Urinary bladder (tissue), 4 donors: Measurements from ENCODE around the gene ZDHHC17. TPM values are rescaled to one million over a fixed set of nuclear protein-coding genes. Genes with fewer than 3 reads are reported as not detected.
"Not testable (repeated sequence)": the region's sequence is repeated elsewhere in the genome, so short reads cannot be mapped to it uniquely, and the experiment has no call there.

Experiments used
- DNase-seq: peaks from one replicate; pipeline ENCODE4 v3.0.0-alpha.2; 2015; ENCODE audit errors: extremely low spot score
- H3K27ac ChIP-seq: one replicate; pipeline ENCODE4 v1.5.1; 2013; ENCODE audit warnings: low read depth, mild to moderate bottlenecking, moderate library complexity
- H3K36me3 ChIP-seq: one replicate; pipeline ENCODE4 v1.6.1; 2013; ENCODE audit warnings: mild to moderate bottlenecking, moderate library complexity; ENCODE audit not compliant: insufficient read depth
- H3K4me1 ChIP-seq: one replicate; pipeline ENCODE4 v1.6.1; 2013; ENCODE audit warnings: mild to moderate bottlenecking, moderate library complexity; ENCODE audit not compliant: insufficient read depth
- H3K4me3 ChIP-seq: one replicate; pipeline ENCODE4 v1.5.1; 2013; ENCODE audit warnings: low read depth, low read length
- WGBS: extraction: QIAGEN DNeasy Blood & Tissue Kit; methylation state at CpG from one replicate; pipeline ENCODE4 v1.1.7; 2013; 5-methylcytosine and 5-hydroxymethylcytosine counted together
- polyA plus RNA-seq: library from polyadenylated mRNA; stranded (reverse); fragments of 200-250 nt; gene quantifications from one replicate; pipeline ENCODE4 v1.2.3, GENCODE V29; 2013
- total RNA-seq: library from RNA; depleted of rRNA; stranded (reverse); fragments of >200 nt; gene quantifications from one replicate; pipeline ENCODE4 v1.2.3, GENCODE V29; 2014
- donor health status: healthy with polysubstance abuse.
- donor health status: healthy.

ZDHHC17 gene
- total and polyA plus RNA-seq, 2 donors, result 22.1 to 203 TPM

DNA sequence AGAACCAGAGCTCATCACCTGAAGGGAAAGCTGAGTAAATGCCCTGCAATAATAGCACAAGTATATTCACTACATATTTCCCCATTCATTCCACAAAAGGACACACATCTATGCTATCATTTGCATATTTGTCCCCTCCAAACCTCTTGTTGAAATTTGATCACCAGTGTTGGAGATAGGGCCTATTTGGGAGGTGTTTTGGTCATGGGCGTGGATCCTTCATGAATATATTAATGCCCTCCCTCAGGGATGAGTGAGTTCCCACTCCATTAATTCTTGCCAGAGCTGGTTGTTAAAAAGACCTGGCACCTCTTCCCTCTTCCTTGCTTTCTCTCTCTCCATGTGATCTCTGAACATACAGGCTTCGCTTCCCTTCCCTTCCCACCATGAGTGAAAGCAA, 18.6 kb upstream of the ZDHHC17 start:
- WGBS, result 98% methylated on average over 2 of the region's 2 CpGs
- no peaks in the 10 kb centered on the region for H3K36me3 ChIP-seq

DNA sequence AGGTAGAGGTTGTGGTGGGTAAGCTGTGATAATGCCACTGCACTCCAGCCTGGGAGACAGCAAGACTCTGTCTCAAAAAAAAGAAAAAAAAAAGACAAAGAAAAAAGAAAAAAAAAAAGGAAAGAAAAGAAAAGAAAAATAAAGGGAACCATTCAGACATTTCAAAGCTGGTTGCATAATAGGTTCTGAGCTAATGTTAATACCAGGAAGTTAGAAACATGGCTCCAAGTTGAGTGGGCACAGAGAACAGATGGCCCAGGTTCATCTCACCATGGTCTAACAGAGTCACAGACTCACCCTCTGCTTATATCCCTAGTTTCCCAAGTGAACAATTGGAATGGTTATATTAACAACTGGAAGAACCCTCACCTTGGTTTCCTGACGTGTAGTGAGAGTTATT, 17.4 kb upstream of the ZDHHC17 start:
- H3K4me1 ChIP-seq, result no peaks in the 10 kb centered on the region
- WGBS, result 65% methylated on average over 1 of the region's 1 CpG
- no peak for DNase-seq
- H3K36me3 ChIP-seq, result no peaks in the 10 kb centered on the region
- no peak overlapping the region for H3K4me3 ChIP-seq
- H3K27ac ChIP-seq, result no peak overlapping the region

More for the DNA sequence above, 18.6 kb upstream of the ZDHHC17 start:
- no peak for DNase-seq
- no peak overlapping the region for H3K27ac ChIP-seq
- H3K4me3 ChIP-seq, result no peak overlapping the region
- no peaks in the 10 kb centered on the region for H3K4me1 ChIP-seq

DNA sequence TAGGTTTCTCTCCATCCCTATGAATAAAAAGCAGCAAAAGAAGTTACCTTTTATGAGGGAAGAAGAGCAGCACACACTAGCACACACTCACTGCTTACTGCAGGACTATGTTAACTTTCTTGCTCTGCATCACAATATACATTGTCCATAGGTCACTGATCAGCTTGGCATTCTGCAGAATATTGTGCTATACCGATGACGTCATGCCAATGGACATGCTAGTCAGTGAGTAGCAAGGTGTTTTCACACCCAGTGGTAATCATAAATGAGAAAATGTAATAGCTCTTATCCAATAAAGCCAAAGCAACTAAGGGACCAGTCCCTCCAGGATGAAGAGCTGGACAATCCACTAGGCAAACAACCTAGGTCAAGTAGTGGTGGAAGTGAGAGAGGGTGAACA, 16.7 kb upstream of the ZDHHC17 start:
- H3K4me1 ChIP-seq, result no peaks in the 10 kb centered on the region
- DNase-seq, result no peak
- no peak overlapping the region for H3K4me3 ChIP-seq
- WGBS, result 92% methylated on average over 2 of the region's 2 CpGs
- H3K36me3 ChIP-seq, result no peaks in the 10 kb centered on the region
- no peak overlapping the region for H3K27ac ChIP-seq

DNA sequence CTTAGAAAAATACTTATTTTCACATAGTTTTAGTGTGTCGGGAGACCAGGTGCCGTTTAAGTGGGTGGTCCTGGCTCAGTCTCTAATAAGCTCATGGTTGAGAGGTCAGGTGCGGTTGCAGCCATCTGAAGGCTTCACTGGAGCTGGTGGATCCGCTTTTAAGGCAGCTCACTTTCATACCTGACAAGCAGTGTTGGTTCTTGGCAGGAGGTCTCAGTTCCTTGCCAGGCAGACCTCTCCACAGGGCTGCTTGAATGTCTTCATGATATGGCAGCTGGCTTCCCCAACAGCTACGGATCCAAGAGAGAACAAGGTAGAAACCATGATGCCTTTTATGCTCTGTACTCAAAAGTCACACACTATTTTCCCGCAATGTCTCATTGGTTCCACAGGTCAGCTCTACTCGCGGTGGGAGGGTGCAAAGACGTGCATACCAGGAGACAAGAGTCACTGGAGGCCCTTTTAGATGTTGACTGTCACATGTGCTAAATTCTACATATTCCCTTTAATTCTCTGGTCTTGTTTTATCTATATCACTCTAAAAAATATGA, 8.0 kb upstream of the ZDHHC17 start:
- Histone ChIP-seq H3K36me3 (no peaks in the 10 kb centered on the region), H3K27ac (no peak overlapping the region), H3K4me1 (no peaks in the 10 kb centered on the region), H3K4me3 (no peak overlapping the region)
- DNase-seq, result no peak
- WGBS, result 88% methylated on average over 9 of the region's 9 CpGs

DNA sequence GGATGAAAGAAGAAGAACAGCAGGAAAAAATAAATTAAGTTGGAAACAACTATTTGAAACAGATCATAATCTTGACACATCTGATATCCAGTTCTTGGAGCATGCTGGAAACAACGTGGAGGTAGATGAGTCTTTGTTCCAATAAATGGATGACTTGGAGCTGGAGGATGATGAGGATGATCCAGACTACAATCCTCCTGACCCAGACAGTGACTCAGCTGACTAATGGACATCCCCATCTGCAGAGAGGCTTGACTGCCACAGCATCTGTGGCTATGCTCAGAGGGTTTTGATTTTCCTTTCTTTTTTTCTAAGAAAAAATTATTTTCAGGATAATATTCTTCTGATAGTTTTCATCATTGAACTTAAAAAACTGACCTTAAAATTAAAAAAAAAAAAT, 6.2 kb upstream of the ZDHHC17 start:
- Histone ChIP-seq H3K4me1 (no peaks in the 10 kb centered on the region), H3K36me3 (no peaks in the 10 kb centered on the region), H3K27ac (no peak overlapping the region), H3K4me3 (no peak overlapping the region)
- WGBS, result 31% methylated on average over 1 of the region's 1 CpG
- DNase-seq, result no peak

DNA sequence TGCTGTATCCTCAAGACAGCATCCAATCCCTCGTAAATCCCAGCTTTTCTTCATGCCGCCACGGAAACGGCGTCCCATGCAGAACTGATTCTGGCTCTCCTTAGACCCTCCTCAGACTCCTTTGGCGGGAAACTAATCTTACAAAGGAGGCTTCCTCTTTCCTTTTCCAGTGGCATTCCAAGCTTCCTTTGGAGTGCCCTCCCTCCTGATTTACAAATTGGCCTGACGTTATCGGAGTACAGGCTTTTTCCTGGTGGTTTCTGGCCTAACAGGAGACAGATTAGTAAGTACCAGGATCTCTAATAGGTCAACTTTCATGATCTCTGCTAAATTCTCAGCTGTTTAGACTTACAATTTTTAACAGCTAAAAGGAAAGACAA, 1.3 kb upstream of the ZDHHC17 start:
- DNase-seq, result peak; percentile 35
- no peak overlapping the region for H3K4me3 ChIP-seq
- 37% methylated on average over 8 of the region's 8 CpGs for WGBS
- no peaks in the 10 kb centered on the region for H3K36me3 ChIP-seq
- H3K27ac ChIP-seq, result peak overlapping the region; percentile 33
- H3K4me1 ChIP-seq, result no peaks in the 10 kb centered on the region

DNA sequence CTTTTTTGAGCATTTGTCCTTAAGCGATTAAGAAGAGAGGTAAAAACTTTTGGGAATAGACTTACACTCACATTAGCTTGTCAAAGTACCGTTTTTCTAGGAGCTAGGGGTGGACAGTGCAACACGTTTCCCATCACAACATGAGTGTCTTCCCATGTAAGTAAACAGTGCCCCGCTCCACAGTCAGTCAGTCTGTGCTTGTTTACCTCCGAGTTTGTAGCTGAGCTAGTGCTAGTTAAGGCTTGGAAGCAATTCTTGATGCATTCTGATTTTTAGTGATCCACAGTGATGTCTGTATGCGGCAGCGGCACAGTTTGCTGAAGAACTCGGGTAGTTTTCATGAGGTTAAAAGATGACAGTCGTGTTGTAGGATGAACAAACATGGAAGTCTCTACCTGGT, 941 bp downstream of the ZDHHC17 start:
- DNase-seq, result no peak
- no peaks in the 10 kb centered on the region for H3K4me1 ChIP-seq
- peak overlapping the region; percentile 75 for H3K4me3 ChIP-seq
- 4% methylated on average over 9 of the region's 9 CpGs for WGBS
- no peaks in the 10 kb centered on the region for H3K36me3 ChIP-seq
- H3K27ac ChIP-seq, result peak overlapping the region; percentile 98

DNA sequence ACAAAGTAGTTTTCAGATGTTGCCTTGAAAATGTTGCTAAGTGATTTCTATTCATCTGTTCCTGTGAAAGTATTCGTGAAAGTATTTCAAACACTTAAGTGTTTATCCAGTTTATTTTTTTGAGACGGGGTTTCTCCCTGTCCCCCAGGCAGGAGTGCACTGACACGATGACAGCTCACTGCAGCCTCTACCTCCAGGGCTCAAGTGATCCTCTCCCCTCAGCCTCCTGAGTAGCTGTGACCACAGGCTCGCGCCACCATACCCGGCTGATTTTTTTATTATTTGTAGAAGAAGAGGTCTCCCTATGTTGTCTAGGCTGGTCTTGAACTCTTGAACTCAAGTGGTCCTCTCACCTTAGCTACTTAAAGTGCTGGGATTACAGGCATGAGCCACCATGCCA, 1.7 kb downstream of the ZDHHC17 start:
- Histone ChIP-seq H3K36me3 (no peaks in the 10 kb centered on the region), H3K27ac (no peak overlapping the region), H3K4me3 (no peak overlapping the region), H3K4me1 (no peaks in the 10 kb centered on the region)
- 73% methylated on average over 6 of the region's 6 CpGs for WGBS
- no peak for DNase-seq

DNA sequence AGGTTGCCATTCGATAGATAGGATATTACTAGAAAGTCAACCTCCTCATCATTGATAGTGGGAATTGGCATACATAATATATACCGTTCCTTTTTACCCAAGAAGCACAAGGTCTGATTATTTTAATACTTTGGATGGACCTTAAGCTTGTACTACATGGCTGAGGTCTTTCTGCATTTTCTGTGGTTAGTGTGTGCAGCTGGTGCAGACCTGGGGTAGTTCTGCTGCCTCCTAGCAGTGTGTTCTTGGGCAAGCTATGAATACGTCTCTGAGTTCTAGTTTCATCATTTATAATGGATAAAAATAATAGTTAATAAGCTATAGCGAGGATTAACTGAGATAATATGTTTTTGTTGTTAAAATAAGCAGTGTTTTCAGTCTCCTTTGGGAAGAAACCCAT, 2.2 kb downstream of the ZDHHC17 start:
- no peaks in the 10 kb centered on the region for H3K4me1 ChIP-seq
- WGBS, result 91% methylated on average over 4 of the region's 4 CpGs

DNA sequence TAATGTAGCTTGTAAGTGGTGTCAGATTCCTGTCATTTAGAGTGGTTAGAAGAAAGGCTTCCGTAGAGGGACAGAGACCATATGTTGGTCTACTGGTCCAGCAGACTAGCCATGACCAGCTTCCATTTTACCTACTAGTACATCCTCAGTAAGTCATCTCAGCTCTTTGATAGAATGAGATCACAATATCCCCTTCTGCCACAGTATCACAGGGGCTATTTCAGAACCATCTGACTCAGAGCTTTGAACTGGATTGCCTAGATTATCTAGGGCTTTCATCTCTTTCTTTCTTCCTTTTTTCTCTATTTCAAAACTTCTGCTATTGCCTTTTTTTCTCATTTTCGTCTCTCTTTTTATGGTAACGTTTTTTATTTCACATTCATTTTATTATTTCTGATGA, 4.7 kb downstream of the ZDHHC17 start:
- Histone ChIP-seq H3K4me1 (no peaks in the 10 kb centered on the region), H3K4me3 (no peak overlapping the region), H3K27ac (no peak overlapping the region), H3K36me3 (no peaks in the 10 kb centered on the region)
- WGBS, result 83% methylated on average over 3 of the region's 3 CpGs
- no peak for DNase-seq

More for the DNA sequence above, 2.2 kb downstream of the ZDHHC17 start:
- DNase-seq, result no peak
- no peak overlapping the region for H3K27ac ChIP-seq
- no peaks in the 10 kb centered on the region for H3K36me3 ChIP-seq
- H3K4me3 ChIP-seq, result no peak overlapping the region

DNA sequence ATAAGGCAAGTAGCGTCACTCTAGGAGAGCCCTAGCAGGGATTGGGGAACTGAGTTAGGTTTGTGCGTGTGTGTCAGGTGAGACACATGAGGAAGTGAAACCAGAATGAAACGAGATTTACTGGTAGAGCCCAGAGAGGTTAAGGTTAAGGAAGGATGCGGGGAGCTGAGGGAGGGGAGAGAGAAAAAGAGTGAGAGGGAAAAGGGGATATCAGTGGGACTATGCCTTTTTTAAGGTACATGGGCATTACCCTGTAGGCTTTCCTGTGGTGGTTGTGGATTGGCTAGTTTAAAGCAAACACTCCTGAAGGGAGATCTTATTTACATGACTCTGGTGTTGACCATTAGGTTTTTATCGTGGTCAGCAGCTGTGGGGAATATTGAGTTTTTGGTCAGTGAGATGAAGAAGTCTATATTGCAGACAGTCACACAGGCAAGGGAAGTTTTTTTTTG, 13.9 kb downstream of the ZDHHC17 start:
- H3K27ac ChIP-seq, result no peak overlapping the region
- no peaks in the 10 kb centered on the region for H3K36me3 ChIP-seq
- no peak for DNase-seq
- H3K4me3 ChIP-seq, result no peak overlapping the region
- no peaks in the 10 kb centered on the region for H3K4me1 ChIP-seq
- WGBS, result 83% methylated on average over 5 of the region's 5 CpGs

DNA sequence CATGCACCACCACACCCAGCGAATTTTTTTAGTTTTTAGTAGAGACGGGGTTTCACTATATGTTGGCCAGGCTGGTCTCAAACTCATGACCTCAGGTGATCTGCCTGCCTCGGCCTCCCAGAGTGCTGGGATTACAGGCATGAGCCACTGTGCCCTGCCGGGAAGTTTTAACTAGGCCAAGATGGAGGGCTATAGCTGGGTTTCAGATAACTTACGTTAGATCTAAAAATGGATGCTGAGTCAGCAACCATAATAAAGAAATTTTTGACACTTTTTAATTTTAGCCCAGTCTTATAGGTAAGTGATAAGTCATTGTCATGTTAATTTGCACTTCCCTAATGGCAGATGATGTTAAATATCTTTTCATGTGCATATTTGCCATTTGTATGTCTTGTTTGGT, 14.4 kb downstream of the ZDHHC17 start:
- no peaks in the 10 kb centered on the region for H3K4me1 ChIP-seq
- no peak for DNase-seq
- no peak overlapping the region for H3K27ac ChIP-seq
- no peaks in the 10 kb centered on the region for H3K36me3 ChIP-seq
- H3K4me3 ChIP-seq, result no peak overlapping the region
- WGBS, result 84% methylated on average over 5 of the region's 5 CpGs

DNA sequence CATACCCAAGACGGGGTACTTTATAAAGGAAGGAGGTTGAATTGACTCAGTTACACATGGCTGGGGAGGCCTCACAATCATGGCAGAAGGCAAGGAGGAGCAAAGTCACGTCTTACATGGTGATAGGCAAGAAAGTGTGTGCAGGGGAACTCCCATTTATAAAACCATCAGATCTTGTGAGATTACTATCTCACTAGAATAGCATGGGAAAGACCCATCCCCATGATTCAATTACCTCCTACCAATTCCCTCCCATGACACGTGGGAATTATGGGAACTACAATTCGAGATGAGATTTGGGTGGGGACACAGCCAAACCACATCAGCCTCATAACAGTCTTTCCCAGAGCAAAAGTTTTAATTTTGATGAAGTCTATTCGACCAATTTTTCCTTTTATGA, 15.4 kb downstream of the ZDHHC17 start:
- not testable (repeated sequence) for H3K36me3 ChIP-seq, H3K4me1 ChIP-seq, DNase-seq, H3K27ac ChIP-seq, H3K4me3 ChIP-seq
- WGBS, result 89% methylated on average over 5 of the region's 5 CpGs

DNA sequence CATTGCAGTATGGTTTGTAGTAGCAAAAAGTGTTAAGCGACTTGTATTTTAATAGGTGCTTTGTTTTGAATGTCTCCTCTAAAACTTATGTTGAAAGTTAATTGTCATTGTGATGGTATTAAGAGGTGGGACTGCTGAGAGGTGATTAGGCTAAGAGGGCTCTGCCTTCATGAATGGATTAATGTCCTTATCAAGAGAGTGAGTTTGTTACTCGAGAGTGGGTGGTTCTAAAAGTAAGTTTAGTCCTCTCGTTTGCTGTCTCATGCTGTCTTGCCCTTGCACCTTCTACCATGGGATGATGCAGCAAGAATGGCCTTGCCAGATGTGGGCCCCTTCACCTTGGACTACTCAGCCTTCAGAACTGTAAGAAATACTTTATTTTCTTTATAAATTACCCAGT, 17.4 kb downstream of the ZDHHC17 start:
- H3K4me3 ChIP-seq, result no peak overlapping the region
- H3K36me3 ChIP-seq, result no peaks in the 10 kb centered on the region
- no peak for DNase-seq
- H3K4me1 ChIP-seq, result no peaks in the 10 kb centered on the region
- 73% methylated on average over 3 of the region's 3 CpGs for WGBS
- H3K27ac ChIP-seq, result no peak overlapping the region

DNA sequence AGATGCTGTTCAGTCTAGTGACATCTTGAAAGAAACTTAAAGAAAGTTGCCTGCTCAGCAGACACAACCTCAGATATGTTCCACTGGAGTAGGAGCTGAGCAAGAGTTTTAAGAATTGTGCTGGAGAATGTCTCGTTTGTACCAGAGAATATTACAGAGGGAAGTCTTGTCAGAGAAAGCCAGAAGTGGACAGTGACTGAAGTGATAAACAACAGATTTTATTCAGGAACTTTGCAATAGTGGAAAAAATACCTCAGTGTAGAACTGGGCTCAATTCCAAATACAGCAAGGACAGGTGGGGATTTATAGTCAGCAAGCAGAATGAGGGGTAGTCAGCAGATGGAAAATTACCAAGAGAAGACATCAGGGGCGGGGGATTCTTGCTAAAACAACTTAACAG, 18.6 kb downstream of the ZDHHC17 start:
- DNase-seq, result no peak
- Histone ChIP-seq H3K27ac (no peak overlapping the region), H3K4me1 (no peaks in the 10 kb centered on the region), H3K36me3 (no peaks in the 10 kb centered on the region), H3K4me3 (no peak overlapping the region)
- 60% methylated on average over 2 of the region's 2 CpGs for WGBS
